ENCODE results near the gene NHSL2. TPM values are rescaled to one million over a fixed set of nuclear protein-coding genes. Genes with fewer than 3 reads are reported as not detected.

The NHSL2 gene
- total and polyA plus RNA-seq, 2 experiments from 2014 or later: 4.7 to 9.5 TPM

GRCh38 chrX:72120837-72121236 lies 210.2 kb downstream of the NHSL2 start (continued):
- TF ChIP-seq ZNF462 (CRISPR knock-in tag; IDR thresholded peaks at IDR 0.05) (no peak), CREB1 (CRISPR knock-in tag; IDR thresholded peaks at IDR 0.05; ENCODE audit: low read depth) (no peak)

- Histone ChIP-seq H3K4me1 (ENCODE audit: insufficient read depth) (peaks cover 3% of the 10 kb centered on the region), H3K36me3 (ENCODE audit: insufficient read depth) (no peaks in the 10 kb centered on the region), H3K4me2 (no peak overlapping the region), H3K9me2 (ENCODE audit: insufficient read depth) (no peaks in the 10 kb centered on the region), H3K27me3 (ENCODE audit: insufficient read depth) (no peaks in the 10 kb centered on the region), H4K20me1 (replicated peaks; ENCODE audit: insufficient read depth) (no peaks in the 10 kb centered on the region), H3K27ac (ENCODE audit: low read depth) (no peak overlapping the region), H3F3A (replicated peaks; ENCODE audit: low read depth) (no peaks in the 10 kb centered on the region), H3K4me3 (no peak overlapping the region), H2AFZ (no peak overlapping the region), H3K79me2 (replicated peaks; ENCODE audit: insufficient read depth) (no peaks in the 10 kb centered on the region)
- Mint-ChIP-seq H3K27me3 (ENCODE audit: insufficient read depth, low read depth, poor library complexity) (peaks cover 2% of the 10 kb centered on the region), H3K36me3 (ENCODE audit: low read depth) (peaks cover 4% of the 10 kb centered on the region; the same call in 1 of the 3 replicates), H3K9me3 (no peaks in the 10 kb centered on the region; the same call in 2 of the 3 replicates), H3K27ac (no peak overlapping the region), H3K4me1 (peaks cover 33% of the 10 kb centered on the region), H3K4me3 (no peak overlapping the region)
- DNase-seq (ENCODE audit: low spot score) (no peak), ATAC-seq (no peak)
- TF ChIP-seq JUNB (IDR thresholded peaks at IDR 0.05; ENCODE audit: unreplicated experiment) (no peak), STAT1 (IDR thresholded peaks at IDR 0.05; ENCODE audit: unreplicated experiment) (no peak), EZH2phosphoT487 (IDR thresholded peaks at IDR 0.05; ENCODE audit: unreplicated experiment) (no peak), CREB1 (CRISPR knock-in tag; IDR thresholded peaks at IDR 0.05; ENCODE audit: low read depth) (no peak), ETS1 (IDR thresholded peaks at IDR 0.05) (no peak), CTCF (conservative IDR thresholded peaks at IDR 0.05; ENCODE audit: low read depth in 2 of 2) (no peak), NANOG (IDR thresholded peaks at IDR 0.05; ENCODE audit: borderline replicate concordance) (no peak), REST (IDR thresholded peaks at IDR 0.05; ENCODE audit: unreplicated experiment) (no peak), ZNF331 (CRISPR knock-in tag; IDR thresholded peaks at IDR 0.05; ENCODE audit: low read depth) (no peak), ZNF114 (CRISPR knock-in tag; IDR thresholded peaks at IDR 0.05) (no peak)
Observed at GRCh38 chrX:72121383-72121782, 210.7 kb downstream of the NHSL2 start.

All from GM23338 (cell line).